8988T (cell line): ENCODE data around the gene CST9.
"Not testable (repeated sequence)": the region's sequence is repeated elsewhere in the genome, so short reads cannot be mapped to it uniquely, and the experiment has no call there.

Source experiments
- DNase-seq: peaks from one replicate; pipeline ENCODE4 v3.0.0; 2011

Gene CST9

DNA sequence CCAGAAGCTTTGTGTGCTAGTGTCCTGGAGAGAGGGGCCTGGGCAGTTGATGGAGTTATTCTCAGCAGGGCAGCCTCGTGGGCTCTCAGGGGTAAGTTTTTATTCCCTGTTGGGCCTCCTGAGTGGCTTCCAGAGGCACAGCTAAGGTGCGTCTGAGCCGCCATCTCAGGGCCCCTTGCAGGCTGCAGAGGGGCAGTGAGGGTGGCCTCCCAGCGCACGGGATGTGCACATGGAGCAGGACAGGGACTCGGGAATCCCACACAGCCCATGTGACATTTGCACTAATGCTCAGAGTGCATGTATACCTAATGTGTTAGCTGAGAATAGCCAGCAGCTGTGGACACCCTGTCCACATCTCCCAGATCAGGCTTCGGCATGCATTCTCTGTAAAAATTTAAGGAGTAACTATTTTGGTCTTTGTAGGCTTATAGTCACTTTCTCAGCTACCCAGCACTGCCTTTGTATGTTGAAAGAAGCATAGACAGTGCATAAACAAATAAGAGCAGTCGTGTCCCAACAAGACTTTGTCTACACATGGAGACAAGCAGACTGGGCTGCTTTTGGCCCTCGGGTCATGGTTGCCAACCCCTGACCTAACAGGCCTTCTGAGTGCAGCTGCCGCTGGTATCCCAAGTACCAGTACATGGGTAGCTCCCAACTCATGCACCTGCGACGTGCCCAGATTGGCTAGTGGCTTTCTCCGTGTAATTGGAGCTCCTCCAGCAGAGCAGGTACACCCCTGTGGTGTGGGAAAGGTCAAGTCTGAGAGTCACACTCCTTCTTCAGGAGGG, 18.8 kb downstream of the CST9 start:
- DNase-seq = no peak

DNA sequence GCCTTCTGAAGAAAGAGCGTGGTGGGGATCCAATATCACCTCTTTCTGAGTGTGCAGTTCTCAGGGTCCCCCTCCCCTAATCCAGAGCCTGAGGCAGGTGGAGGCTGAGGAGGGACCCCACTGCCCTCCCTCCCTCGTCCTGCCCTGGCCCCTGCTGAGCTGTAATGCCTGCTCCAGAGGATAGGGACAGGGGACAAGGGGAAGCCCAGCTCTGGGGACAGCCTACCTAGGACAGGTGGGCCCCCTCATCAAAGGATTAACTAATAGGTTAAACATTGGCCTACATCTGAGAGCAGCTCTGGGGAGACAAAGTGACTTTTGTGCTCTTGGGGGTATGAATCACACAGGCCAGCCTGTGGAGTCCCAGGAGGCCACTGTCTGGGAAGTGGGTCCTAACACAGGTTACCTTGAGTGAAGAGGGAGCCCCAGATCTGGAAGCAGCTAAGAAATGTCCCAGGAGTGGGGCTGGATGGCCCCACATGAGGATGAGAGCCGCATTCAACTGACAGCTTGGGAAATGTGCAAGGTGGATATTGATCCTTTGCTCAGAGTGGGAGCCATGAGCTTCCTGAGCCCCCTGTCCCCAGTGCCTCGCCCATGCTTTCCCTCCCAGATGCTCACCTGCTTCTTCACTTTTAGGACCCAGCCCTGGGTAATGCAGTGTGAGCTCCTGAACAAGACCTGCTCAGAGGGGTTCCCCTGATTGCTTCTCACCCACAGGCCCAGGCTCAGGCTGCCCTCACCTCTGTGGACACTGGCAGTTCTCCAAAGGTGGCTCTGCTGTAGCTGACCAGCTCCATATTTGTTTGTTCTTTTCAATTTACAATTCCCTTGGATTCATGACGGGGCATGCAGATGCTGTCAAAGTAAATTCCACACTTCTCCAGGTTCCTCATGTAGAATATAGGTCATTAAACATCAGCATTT, 19.6 kb downstream of the CST9 start:
- no peak for DNase-seq

GRCh38 chr20:23585449-23585807, 20.3 kb downstream of the CST9 start:
- no peak for DNase-seq

- DNase-seq = no peak
Observed at GRCh38 chr20:23584434-23585199, 21.1 kb downstream of the CST9 start.

GRCh38 chr20:23583526-23583925, 22.2 kb downstream of the CST9 start:
- DNase-seq = peak; percentile 41

DNA sequence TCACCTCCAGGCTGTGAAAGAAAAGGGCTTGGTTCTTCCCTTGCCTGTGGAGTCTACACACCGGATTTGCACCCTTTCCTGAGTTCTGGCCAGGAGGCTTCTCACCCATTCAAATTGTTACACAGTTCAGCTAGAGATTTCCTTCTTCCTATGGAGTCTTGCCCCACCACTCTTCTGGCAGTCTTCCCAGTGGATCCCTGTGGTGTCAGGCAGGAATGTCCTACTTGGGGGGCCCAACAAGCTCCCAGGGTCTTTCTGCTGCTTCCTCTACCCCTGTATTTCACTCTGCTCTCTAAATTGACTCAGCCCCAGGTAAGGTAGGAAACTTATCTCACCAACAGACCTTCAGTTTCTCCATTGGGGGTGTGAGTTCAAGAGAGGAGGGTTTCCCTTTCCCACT, 23.4 kb downstream of the CST9 start:
- no peak for DNase-seq

DNA sequence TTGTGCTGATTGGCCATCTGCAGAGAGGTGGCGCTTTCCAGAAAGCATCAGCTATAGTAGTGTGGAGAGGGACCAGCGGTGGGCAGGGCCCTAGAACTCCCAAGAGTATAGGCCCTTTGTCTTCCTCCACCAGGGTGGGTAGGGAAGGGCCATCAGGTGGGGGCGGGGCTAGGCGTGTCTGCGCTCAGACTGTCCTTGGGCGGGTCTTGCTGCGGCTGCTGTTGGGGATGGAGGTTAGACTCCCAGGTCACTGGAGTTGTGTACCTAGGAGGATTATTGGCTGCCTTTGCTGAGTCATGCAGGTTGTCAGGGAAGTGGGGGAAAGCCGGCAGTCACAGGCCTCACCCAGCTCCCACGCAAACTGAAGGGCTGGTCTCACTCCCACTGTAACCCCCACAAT, 23.9 kb downstream of the CST9 start:
- not testable (repeated sequence) for DNase-seq

DNA sequence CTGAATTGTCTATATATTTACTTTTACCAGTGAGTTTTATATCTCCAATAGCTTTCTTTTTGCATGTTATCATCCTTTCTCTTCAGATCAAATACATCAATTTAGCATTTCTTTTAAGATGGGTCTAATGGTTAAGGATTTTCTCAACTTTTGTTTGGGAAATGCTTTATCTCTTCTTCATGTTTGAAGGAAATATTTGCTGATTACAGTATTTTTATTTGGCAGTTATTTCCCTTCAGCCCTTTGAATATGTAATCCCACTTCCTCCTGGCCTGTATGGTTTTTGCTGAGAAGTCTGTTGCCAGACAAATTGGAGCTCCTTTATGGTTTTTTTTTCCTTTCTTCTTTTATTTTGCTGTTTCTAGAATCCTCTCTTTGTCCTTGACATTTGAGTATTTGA, 30.7 kb downstream of the CST9 start:
- no peak for DNase-seq

DNA sequence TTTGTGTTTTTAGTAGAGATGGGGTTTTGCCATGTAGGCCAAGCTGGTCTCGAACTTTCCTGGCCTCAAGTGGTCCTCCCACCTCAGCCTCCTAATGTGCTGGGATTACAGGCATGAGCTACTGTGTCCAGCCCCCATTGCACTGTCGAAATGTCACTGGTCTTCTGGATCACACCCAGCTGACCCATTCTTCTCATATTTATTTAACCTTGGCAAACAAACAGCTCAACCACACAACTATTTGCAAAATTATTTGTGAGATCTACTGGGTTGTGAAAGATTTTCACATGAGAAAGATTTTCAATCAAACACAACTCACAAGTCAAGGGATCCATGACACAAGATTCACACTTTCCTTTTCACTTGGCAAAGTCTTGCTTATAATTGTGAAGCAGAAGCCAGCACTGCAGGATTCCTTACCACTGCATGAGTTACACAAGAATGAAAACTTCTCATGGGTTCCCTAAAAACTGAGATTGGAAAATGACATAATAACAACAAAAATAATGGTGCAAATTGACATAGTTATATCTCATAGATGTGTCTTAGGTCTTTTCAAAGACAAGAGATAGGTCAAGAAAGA, 35.4 kb downstream of the CST9 start:
- DNase-seq = no peak

GRCh38 chr20:23569570-23569969, 36.1 kb downstream of the CST9 start:
- no peak for DNase-seq

DNA sequence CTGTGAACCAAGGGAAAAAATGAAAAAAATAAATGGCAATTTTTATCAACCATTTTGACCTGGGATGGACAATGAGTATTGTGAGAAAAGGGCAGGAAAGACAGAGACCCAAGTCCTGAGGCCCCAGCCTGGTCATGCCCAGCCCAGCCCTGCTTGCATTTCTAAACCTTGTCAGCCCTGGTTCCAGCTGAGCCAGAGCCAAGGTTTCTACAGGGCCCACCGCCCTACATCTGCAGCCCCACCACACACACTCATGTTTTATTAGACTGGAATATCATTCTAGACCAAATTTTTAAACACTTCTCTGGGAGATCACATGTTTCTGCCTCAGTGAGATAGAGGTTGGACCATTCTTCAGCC, 36.8 kb downstream of the CST9 start:
- DNase-seq = no peak

- DNase-seq = no peak
Observed at GRCh38 chr20:23568320-23568970, 37.3 kb downstream of the CST9 start, which contains the start of gene CST9L. Gene CST9L (minus strand): TSS chr20:23568484. CDS start chr20:23568450, 34 bp downstream.

- DNase-seq = no peak
Observed at GRCh38 chr20:23566199-23566932, 39.4 kb downstream of the CST9 start.

DNA sequence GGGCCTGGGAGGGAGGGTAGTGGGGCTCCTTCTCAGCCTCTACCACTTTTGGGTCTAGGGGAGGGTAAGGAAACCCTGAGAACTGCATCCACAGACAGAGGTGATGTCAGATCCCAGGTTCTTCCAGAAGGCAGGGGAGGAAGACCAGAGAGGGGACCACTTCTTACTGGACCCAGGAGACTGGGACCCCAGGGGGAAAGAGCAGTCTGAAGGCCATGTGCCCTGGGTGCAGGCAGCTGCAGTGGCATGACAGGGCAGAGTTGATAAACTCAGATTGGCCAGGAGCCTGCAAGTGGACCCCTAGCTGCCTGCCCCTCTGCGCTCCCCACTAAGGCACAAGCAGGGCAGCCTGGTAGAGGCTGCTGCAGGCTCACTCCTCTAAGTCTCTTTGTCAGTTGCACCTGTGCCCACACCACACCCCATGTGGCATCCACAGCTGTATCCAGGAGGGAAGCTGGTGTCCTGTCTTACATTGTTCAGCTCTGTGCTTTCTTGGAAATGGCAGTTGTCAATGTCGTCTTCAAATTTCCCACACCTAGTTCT, 40.1 kb downstream of the CST9 start:
- no peak for DNase-seq

DNA sequence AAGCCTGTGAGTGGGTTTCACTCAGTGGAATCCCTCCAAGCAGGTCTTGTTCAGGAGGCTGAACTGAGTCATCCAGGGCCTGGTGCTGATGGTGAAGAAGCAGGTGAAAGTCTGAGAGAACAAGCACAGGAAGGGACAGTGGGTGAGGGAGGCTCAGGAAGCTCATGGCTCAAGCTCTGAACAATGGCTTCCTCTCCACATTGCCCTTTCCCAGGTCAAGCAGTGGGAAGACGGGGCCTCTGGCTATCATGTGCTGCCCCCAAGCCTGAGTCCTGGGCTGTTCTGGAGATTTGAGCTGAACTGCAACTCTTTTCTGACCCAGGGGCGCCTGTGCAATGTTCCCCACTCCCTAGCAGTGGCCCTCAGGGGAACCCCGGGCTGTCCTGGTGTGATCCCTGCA, 40.8 kb downstream of the CST9 start:
- no peak for DNase-seq

DNA sequence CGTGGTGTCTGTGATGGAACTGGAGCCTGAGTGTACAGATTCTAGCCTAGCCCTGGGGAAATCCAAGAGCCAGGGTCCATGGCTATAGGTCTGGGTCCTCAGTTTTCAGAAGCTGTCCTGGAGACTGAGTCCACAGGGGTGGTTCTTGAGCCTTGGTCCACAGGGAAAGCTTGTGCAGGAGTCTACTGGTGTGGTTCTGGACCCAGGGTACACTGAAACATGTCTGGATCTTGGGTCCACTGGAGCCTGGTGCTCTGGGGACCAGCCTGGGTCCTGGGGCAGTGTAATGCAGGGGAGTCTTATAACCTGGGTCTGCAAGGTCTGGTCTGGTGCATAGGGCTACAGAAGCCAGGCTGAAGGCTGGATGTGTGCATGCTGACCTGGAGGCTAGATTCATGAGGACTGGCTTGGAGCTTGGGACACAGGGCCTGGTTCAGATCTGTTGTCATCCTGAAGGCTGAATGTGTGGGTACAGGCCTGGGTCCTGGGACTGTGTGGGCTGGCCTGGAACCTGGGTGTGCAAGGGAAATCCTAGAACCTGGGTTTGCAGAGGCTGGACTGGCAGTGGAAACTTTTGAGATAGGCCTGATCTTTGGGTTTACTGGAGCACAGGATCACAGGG, 42.9 kb downstream of the CST9 start:
- DNase-seq = no peak

DNA sequence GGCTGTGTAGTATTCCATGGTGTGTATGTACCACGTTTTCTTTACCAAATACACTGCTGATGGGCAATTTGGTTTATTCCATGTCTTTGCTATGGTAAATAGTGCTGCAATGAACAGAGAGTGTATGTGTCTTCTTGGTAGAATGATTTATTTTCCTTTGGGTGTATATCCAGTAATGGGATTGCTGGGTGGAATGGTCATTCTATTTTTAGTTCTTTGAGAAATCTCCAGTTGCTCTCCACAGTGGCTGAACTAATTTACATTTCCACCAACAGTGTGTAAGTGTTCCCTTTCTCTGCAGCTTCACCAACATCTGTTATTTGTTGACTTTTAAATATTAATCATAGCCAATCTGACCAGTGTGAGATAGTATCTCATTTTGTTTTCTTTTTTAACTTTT, 51.3 kb downstream of the CST9 start:
- DNase-seq = no peak
